ENCODE measurements around the gene ALAS1.

GRCh38 chr3:52253314-52254304 is 55.6 kb downstream of the ALAS1 start:
- no peak for TF ChIP-seq CTCF (IDR thresholded peaks at IDR 0.05)
- TF ChIP-seq POLR2A (IDR thresholded peaks at IDR 0.05): no peak

Data from adrenal gland (tissue), 5 donors.